D721Med (cell line): Measurements from ENCODE around the gene MUC15.

Experiments used
- DNase-seq: peaks from one replicate; pipeline ENCODE4 v3.0.0; 2011; ENCODE audit warnings: low spot score; ENCODE audit not compliant: insufficient read length
- FAIRE-seq: peaks from 2 replicates; lab custom pipeline; 2011; peaks lifted over from hg19 to GRCh38; lab: Jason Lieb, UNC
- CTCF ChIP-seq: IDR thresholded peaks from 2 replicates; pipeline ENCODE4 v1.5.1; 2012; ENCODE audit warnings: mild to moderate bottlenecking, control low read depth; ENCODE audit not compliant: insufficient read depth; ENCODE audit errors: missing control alignments

Gene MUC15

GRCh38 chr11:26572770-26573402 lies 823 bp upstream of the MUC15 start:
- no peak for DNase-seq
- no peak for FAIRE-seq
- TF ChIP-seq CTCF = no peak

- no peak for DNase-seq
These were observed 2.4 kb downstream of the MUC15 start for GRCh38 chr11:26569646-26570045.

GRCh38 chr11:26558190-26558589 lies 13.9 kb downstream of the MUC15 start:
- DNase-seq (no peak), FAIRE-seq (no peak)

More at GRCh38 chr11:26569646-26570045, 2.4 kb downstream of the MUC15 start:
- no peak for FAIRE-seq
- TF ChIP-seq CTCF = no peak

GRCh38 chr11:26557666-26558065 lies 14.4 kb downstream of the MUC15 start:
- TF ChIP-seq CTCF = no peak
- no peak for FAIRE-seq
- DNase-seq = no peak

More at GRCh38 chr11:26558190-26558589, 13.9 kb downstream of the MUC15 start:
- no peak for TF ChIP-seq CTCF

- DNase-seq = no peak
- no peak for TF ChIP-seq CTCF
- no peak for FAIRE-seq
These were observed 15.5 kb downstream of the MUC15 start for GRCh38 chr11:26556582-26556981.

GRCh38 chr11:26554455-26554854 lies 17.6 kb downstream of the MUC15 start:
- TF ChIP-seq CTCF = no peak
- DNase-seq = no peak
- FAIRE-seq = no peak

- no peak for TF ChIP-seq CTCF
- FAIRE-seq (no peak), DNase-seq (no peak)
These were observed 18.9 kb downstream of the MUC15 start for GRCh38 chr11:26553182-26553581.
